Pancreas (tissue), 10 donors: ENCODE data around the gene SMCR8. TPM values are rescaled to one million over a fixed set of nuclear protein-coding genes. Genes with fewer than 3 reads are reported as not detected.

Source experiments
- ATAC-seq, 4 donors: fragments of 200-7000 bp; cut with Tn5 transposase; one replicate each; pipeline versions ENCODE4 v1.8.0 to v1.9.1; 2020; ENCODE audit warnings: mild to moderate bottlenecking in 4 of 4, moderate library complexity in 4 of 4
- DNase-seq, 6 donors: peaks; one replicate each; pipeline ENCODE4 v3.0.0-alpha.2; 2020
- FAIRE-seq: peaks from 2 replicates; lab custom pipeline; 2012; peaks lifted over from hg19 to GRCh38; lab: Jason Lieb, UNC
- H3K27ac ChIP-seq, 4 donors: fragments of 200-600 bp; sonication (generic); 1 replicate in 3 of 4; 2 replicates in 1 of 4; pipeline versions ENCODE4 v1.5.0 to v1.8.0; 2020
- H3K27me3 ChIP-seq, 4 donors: fragments of 200-600 bp; one replicate each; pipeline ENCODE4 v1.8.0; 2021
- H3K36me3 ChIP-seq, 3 donors: fragments of 200-600 bp; sonication (generic) in 1 of 3; one replicate each; pipeline versions ENCODE4 v1.5.0 to v1.8.0; 2020 to 2021
- H3K4me1 ChIP-seq, 3 donors: fragments of 200-600 bp; one replicate each; pipeline ENCODE4 v1.8.0; 2021
- H3K4me3 ChIP-seq, 4 donors: fragments of 200-600 bp; sonication (generic) in 2 of 4; one replicate each; pipeline versions ENCODE4 v1.5.0 to v1.8.0; 2020 to 2021
- H3K9me3 ChIP-seq, 4 donors: fragments of 200-600 bp; one replicate each; pipeline ENCODE4 v1.8.0; 2021
- CTCF ChIP-seq, 4 donors: fragments of 200-600 bp; sonication (generic) in 3 of 4; IDR thresholded peaks; one replicate each; pipeline versions ENCODE4 v1.5.0 to v1.8.0; 2021; ENCODE audit warnings: antibody characterized with exemption in 4 of 4
- WGBS, 2 donors: extraction: QIAGEN DNeasy Blood & Tissue Kit; methylation state at CpG; one replicate each; pipeline ENCODE4 v1.1.7; 2013; 5-methylcytosine and 5-hydroxymethylcytosine counted together
- intact Hi-C, 3 donors: fragments of 100-400 bp; cut with DNase I; formaldehyde crosslinking; loops; one replicate each; pipeline versions ENCODE4 v1.11.1 to v1.14.2; 2022
- polyA plus RNA-seq, 2 donors: library from polyadenylated mRNA; stranded (reverse); fragments of 200-250 nt; gene quantifications; one replicate each; pipeline ENCODE4 v1.2.3, GENCODE V29; 2013
- total RNA-seq, 6 donors: library from RNA; stranded (reverse); fragmentation: NEBNext Ultra II Directional in 4 of 6; extraction: Animal tissue kit (Norgen Biotek cat#: 25700) in 4 of 6; gene quantifications; one replicate each; pipeline versions ENCODE4 v1.2.1 to v1.2.4, GENCODE V29; 2021 to 2023
- donor health status: healthy with polysubstance abuse.
- donor health status: DM: no; HTN: no; CAD: no; lungs with moderate emphysema.
- donor health status: DM: no; HTN: no; CAD: no.
- donor health status: control.
- donor health status: control.
- donor health status: Bipolar disorder and iron deficiency.
- donor health status: DM: yes; HTN: yes; CAD: no.
- donor health status: DM: no; HTN: no; CAD: no.
- donor health status: DM: no; HTN: no; CAD: no.
- donor health status: DM: yes; HTN: yes; CAD: no.

SMCR8 gene
- total and polyA plus RNA-seq, 8 donors = 2.7 to 11.5 (median 5.9) TPM

GRCh38 chr17:18322522-18322921 is 7.4 kb downstream of the SMCR8 start:
- no peak for FAIRE-seq
- DNase-seq = no peak
- Histone ChIP-seq H3K36me3 (peaks cover 0 to 35% (median 0%) of the 10 kb centered on the region in 3 donors), H3K9me3 (no peaks in the 10 kb centered on the region), H3K27me3 (no peaks in the 10 kb centered on the region), H3K4me3 (no peak overlapping the region), H3K27ac (no peak overlapping the region), H3K4me1 (peaks cover 16 to 19% (median 18%) of the 10 kb centered on the region in 3 donors)
- WGBS, 2 donors = 81 to 86% methylated on average over 12 of the region's 12 CpGs
- no peak for ATAC-seq
- TF ChIP-seq CTCF (IDR thresholded peaks at IDR 0.05) = no peak
- intact Hi-C loops = no loop called here

GRCh38 chr17:18323007-18323406 is 7.9 kb downstream of the SMCR8 start:
- FAIRE-seq = no peak
- DNase-seq = no peak
- Histone ChIP-seq H3K27me3 (no peaks in the 10 kb centered on the region), H3K4me3 (no peak overlapping the region), H3K9me3 (no peaks in the 10 kb centered on the region), H3K4me1 (peaks cover 11 to 14% (median 13%) of the 10 kb centered on the region in 3 donors), H3K27ac (no peak overlapping the region), H3K36me3 (peaks cover 0 to 35% (median 0%) of the 10 kb centered on the region in 3 donors)
- TF ChIP-seq CTCF (IDR thresholded peaks at IDR 0.05) = no peak
- intact Hi-C loops = no loop called here
- ATAC-seq = peak in 1 of 4 donors; percentile 12
- WGBS, 2 donors = 56 to 69% methylated on average over 3 of the region's 3 CpGs

- Histone ChIP-seq H3K9me3 (no peaks in the 10 kb centered on the region), H3K4me3 (no peak overlapping the region), H3K36me3 (peaks cover 0 to 35% (median 0%) of the 10 kb centered on the region in 3 donors), H3K4me1 (peaks cover 5 to 8% (median 7%) of the 10 kb centered on the region in 3 donors), H3K27me3 (no peaks in the 10 kb centered on the region), H3K27ac (no peak overlapping the region)
- 84 to 88% methylated on average over 16 of the region's 16 CpGs for WGBS, 2 donors
- FAIRE-seq (no peak), DNase-seq (no peak), ATAC-seq (no peak)
- intact Hi-C loops = no loop called here
- no peak for TF ChIP-seq CTCF (IDR thresholded peaks at IDR 0.05)
Observed at GRCh38 chr17:18323507-18324139, 8.5 kb downstream of the SMCR8 start.

- 90 to 91% methylated on average over 27 of the region's 27 CpGs for WGBS, 2 donors
- no peak for FAIRE-seq
- ATAC-seq = no peak
- no peak for TF ChIP-seq CTCF (IDR thresholded peaks at IDR 0.05)
- intact Hi-C loops = no loop called here
- no peaks in the 10 kb centered on the region for H3K27me3 ChIP-seq
- peaks cover 0 to under 1% (median 0%) of the 10 kb centered on the region in 3 donors for H3K4me1 ChIP-seq
- no peak overlapping the region for H3K27ac ChIP-seq
- no peak for DNase-seq
- H3K4me3 ChIP-seq = no peak overlapping the region
- no peaks in the 10 kb centered on the region for H3K9me3 ChIP-seq
- peaks cover 0 to 40% (median 0%) of the 10 kb centered on the region in 3 donors for H3K36me3 ChIP-seq
Observed at GRCh38 chr17:18324140-18325050, 9.3 kb downstream of the SMCR8 start.
